HepG2 (cell line): ENCODE results near the gene GNL2. TPM values are rescaled to one million over a fixed set of nuclear protein-coding genes. Genes with fewer than 3 reads are reported as not detected.

Source experiments
- ATAC-seq: fragments of 200-7000 bp; cut with Tn5 transposase; 3 replicates; pipeline ENCODE4 v1.9.1; 2020; ENCODE audit warnings: mild to moderate bottlenecking, moderate library complexity
- BruUV-seq: library from RNA; stranded (reverse); fragments of 400-500 nt; replicated peaks from 2 replicates; lab custom pipeline; 2021; lab: Mats Ljungman, UMichigan
- CTCF ChIA-PET: fragments of 300-600 bp; formaldehyde crosslinking; extraction: SDS; loops from one replicate; lab custom pipeline; 2021; ENCODE audit warnings: low total read pairs, inconsistent platforms, low intra/inter-chr PET ratio; lab: Yijun Ruan, JAX
- POLR2A ChIA-PET: fragments of 350-600 bp; sonication (Branson Sonifier 250); formaldehyde crosslinking; loops from one replicate; lab custom pipeline; 2020; ENCODE audit warnings: antibody characterized with exemption, inconsistent platforms; lab: Yijun Ruan, JAX
- DNase-seq: peaks from one replicate; pipeline ENCODE4 v3.0.0-alpha.2; 2015; ENCODE audit warnings: low spot score
- FAIRE-seq: peaks from 3 replicates; lab custom pipeline; 2011; peaks lifted over from hg19 to GRCh38; lab: Jason Lieb, UNC
- H2AFZ ChIP-seq: one replicate; pipeline ENCODE4 v1.6.1; 2011; ENCODE audit warnings: low read length, inconsistent platforms
- H3K27ac ChIP-seq: fragments of 300-600 bp; 3 replicates; pipeline ENCODE4 v1.8.0; 2011; ENCODE audit warnings: mixed run types, mild to moderate bottlenecking, mixed read lengths, low read length, inconsistent platforms; ENCODE audit not compliant: insufficient read depth; ENCODE audit errors: extremely low read length
- H3K27me3 ChIP-seq, 2 experiments: fragments of 200-600 bp in 1 of 2; 2 replicates in 1 of 2; 3 replicates in 1 of 2; pipeline versions ENCODE4 v1.6.0 to v1.8.0; 2011; ENCODE audit warnings: low read length in 2 of 2, mild to moderate bottlenecking in 2 of 2, moderate library complexity in 2 of 2, inconsistent platforms in 1 of 2; ENCODE audit not compliant: insufficient read depth in 2 of 2, control insufficient read depth in 1 of 2
- H3K36me3 ChIP-seq, 2 experiments: fragments of 200-600 bp in 1 of 2; replicated peaks in 1 of 2; 2 replicates in 1 of 2; 3 replicates in 1 of 2; pipeline versions ENCODE4 v1.5.1 to v1.8.0; 2011; ENCODE audit warnings: low read length in 2 of 2, inconsistent platforms in 1 of 2; ENCODE audit not compliant: insufficient read depth in 2 of 2, control insufficient read depth in 1 of 2
- H3K4me1 ChIP-seq: 2 replicates; pipeline ENCODE4 v1.5.1; 2012; ENCODE audit warnings: low read length, inconsistent platforms; ENCODE audit not compliant: insufficient read depth
- H3K4me2 ChIP-seq: 2 replicates; pipeline ENCODE4 v1.6.0; 2011; ENCODE audit warnings: low read depth, low read length, inconsistent platforms
- H3K4me3 ChIP-seq, 3 experiments: fragments of 200-600 bp in 1 of 3; sonication (generic), shearing (Covaris generic) in 1 of 3; replicated peaks in 1 of 3; 2 replicates each; pipeline ENCODE4 v1.5.1; 2011 to 2016; ENCODE audit warnings: low read length in 3 of 3, inconsistent platforms in 2 of 3, low read depth in 2 of 3, mild to moderate bottlenecking in 2 of 3, control low read depth in 1 of 3, mixed read lengths in 1 of 3; ENCODE audit not compliant: insufficient read depth in 1 of 3
- H3K79me2 ChIP-seq: one replicate; pipeline ENCODE4 v1.6.1; 2011; ENCODE audit warnings: low read length, inconsistent platforms; ENCODE audit not compliant: insufficient read depth
- H3K9ac ChIP-seq: 2 replicates; pipeline ENCODE4 v1.6.0; 2011; ENCODE audit warnings: mild to moderate bottlenecking, low read depth, low read length, inconsistent platforms; ENCODE audit not compliant: insufficient read depth
- H3K9me3 ChIP-seq: 2 replicates; pipeline ENCODE4 v1.5.1; 2012; ENCODE audit warnings: mild to moderate bottlenecking, low read length
- H4K20me1 ChIP-seq: 2 replicates; pipeline ENCODE4 v1.6.0; 2011; ENCODE audit warnings: inconsistent platforms, mild to moderate bottlenecking, low read length, moderate library complexity; ENCODE audit not compliant: insufficient read depth
- CTCF ChIP-seq: sonication (generic); formaldehyde crosslinking; IDR thresholded peaks from 2 replicates; pipeline ENCODE4 v1.5.0; 2020; ENCODE audit warnings: mild to moderate bottlenecking, missing genetic modification reagents, moderate library complexity
- RAD21 ChIP-seq: fragments of 450-650 bp; formaldehyde crosslinking; IDR thresholded peaks from 2 replicates; pipeline ENCODE4 v1.5.0; 2020; ENCODE audit warnings: mild to moderate bottlenecking
- RBAK ChIP-seq: sonication (generic); formaldehyde crosslinking; IDR thresholded peaks from 2 replicates; pipeline ENCODE4 v1.5.1; 2020; ENCODE audit warnings: mild to moderate bottlenecking, missing genetic modification reagents
- SMC3 ChIP-seq: IDR thresholded peaks from 2 replicates; pipeline ENCODE4 v1.6.1; 2011; ENCODE audit warnings: low read length, improper control_type of control experiment
- STAG1 ChIP-seq: sonication (generic); formaldehyde crosslinking; IDR thresholded peaks from 2 replicates; pipeline ENCODE4 v1.4.0; 2020; ENCODE audit warnings: missing genetic modification reagents
- WGBS: methylation state at CpG from one replicate; pipeline ENCODE4 v1.1.6; 2017; ENCODE audit warnings: low lambda C conversion rate; 5-methylcytosine and 5-hydroxymethylcytosine counted together
- in situ Hi-C: cut with HindIII; loops from 2 replicates; pipeline ENCODE4 v1.10.0; 2017; ENCODE audit warnings: low pct_unique_long_range_greater_than_20kb; ENCODE audit not compliant: extremely low pct_ligation_motif_present
- intact Hi-C: fragments of 100-400 bp; cut with micrococcal nuclease; formaldehyde crosslinking; loops from one replicate; pipeline ENCODE4 v1.10.0; 2022; ENCODE audit not compliant: unreplicated experiment
- polyA plus RNA-seq, 8 experiments: library from polyadenylated mRNA; depleted of rRNA in 3 of 8; stranded (reverse) in 7 of 8; unstranded in 1 of 8; fragments of >200 nt; fragmentation: Illumina TruSeq in 4 of 8; extraction: Trizol in 4 of 8; gene quantifications; 2 replicates each; pipeline versions ENCODE4 v1.2.1 to v1.2.3, GENCODE V29; 2011 to 2016; ENCODE audit warnings: low read depth in 4 of 8, missing spikeins in 1 of 8, mixed read lengths in 1 of 8; ENCODE audit not compliant: insufficient read depth in 1 of 8
- total RNA-seq, 5 experiments: library from RNA; depleted of rRNA; stranded (reverse); fragments of >200 nt; fragmentation: Illumina TruSeq; extraction: Trizol; gene quantifications; 2 replicates each; pipeline ENCODE4 v1.2.3, GENCODE V29; 2016; ENCODE audit warnings: low read depth in 1 of 5

The GNL2 gene
- total and polyA plus RNA-seq, 2 of the 13 experiments (the other 11 are each of a cell fraction or from before 2014, with no cell fraction given): 32.1 to 72.1 TPM

DNA sequence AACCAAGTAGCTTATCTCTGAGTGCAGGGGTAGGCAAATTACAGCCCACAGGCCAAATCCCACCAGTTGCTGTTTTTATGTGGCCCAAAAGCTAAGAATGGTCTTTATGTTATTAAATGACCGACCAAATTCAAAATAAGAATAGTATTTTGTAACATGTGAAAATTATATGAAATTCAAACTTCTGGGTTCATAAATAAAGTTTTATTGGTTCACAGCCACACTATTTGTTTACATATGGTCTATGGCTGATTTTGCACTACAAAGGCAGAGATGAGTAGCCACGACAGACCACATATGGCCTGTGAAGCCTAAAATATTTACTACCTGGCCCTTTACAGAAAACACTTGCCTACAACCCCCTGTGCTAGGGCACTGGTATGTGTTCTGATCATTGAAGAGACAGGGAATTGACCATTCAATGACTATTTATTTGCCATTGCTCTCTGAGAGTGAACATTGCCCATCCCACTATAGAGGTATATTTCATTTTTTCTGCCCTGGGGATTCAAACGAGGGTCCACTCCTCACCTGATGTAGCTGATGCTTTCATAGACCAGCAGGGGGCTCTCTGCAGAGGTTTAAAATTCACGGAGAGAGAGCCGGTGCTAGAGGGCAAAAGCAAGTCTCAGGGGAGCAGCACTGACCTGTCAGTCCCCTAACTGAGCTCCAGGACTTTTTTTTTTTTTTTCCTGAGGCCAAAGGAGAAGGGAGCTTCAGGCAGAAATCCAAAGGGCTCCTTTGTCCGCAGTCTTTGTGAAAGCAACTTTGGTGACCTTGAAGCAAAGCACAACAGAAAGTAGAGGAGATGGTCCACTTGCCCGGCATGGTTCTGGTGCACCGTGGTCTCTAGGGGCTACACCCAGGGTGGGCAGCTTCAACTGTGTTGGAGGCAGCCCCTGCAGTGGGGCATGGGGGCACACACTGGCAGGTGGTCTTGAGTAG lies 7.3 kb upstream of the GNL2 start:
- Histone ChIP-seq H3K79me2 (no peaks in the 10 kb centered on the region), H3K36me3 (no peaks in the 10 kb centered on the region), H2AFZ (no peak overlapping the region), H4K20me1 (no peaks in the 10 kb centered on the region), H3K4me3 (no peak overlapping the region), H3K27ac (no peak overlapping the region), H3K27me3 (peaks cover 11 to 70% of the 10 kb centered on the region in 2 experiments; a peak in 4 of 5 replicates), H3K4me2 (peak overlapping the region; percentile 14; the same call in 1 of the 2 replicates), H3K4me1 (peaks cover 7% of the 10 kb centered on the region; the same call in 1 of the 2 replicates), H3K9ac (no peak overlapping the region), H3K9me3 (no peaks in the 10 kb centered on the region)
- no TSS peak for BruUV-seq
- intact Hi-C loops: loop anchor here (1.0 kb wide), 1 partner anchor 79 kb away; no protein-coding TSS in a partner anchor
- WGBS: 11% methylated on average over 8 of the region's 8 CpGs
- FAIRE-seq (peak; percentile 42), ATAC-seq (peak; percentile 85), DNase-seq (peak; percentile 59)
- in situ Hi-C loops: no loop called here
- peak; percentile 64 for TF ChIP-seq CTCF
- peak; percentile 54 for TF ChIP-seq STAG1 (CRISPR knock-in tag)
- TF ChIP-seq RBAK (CRISPR knock-in tag): no peak
- TF ChIP-seq RAD21 (CRISPR knock-in tag): peak; percentile 40
- peak; percentile 80 for TF ChIP-seq SMC3
- CTCF ChIA-PET: interaction anchor here (4.2 kb wide), 1 partner anchor 79 kb away, joined by 56 read pairs; no protein-coding TSS in a partner anchor
- POLR2A ChIA-PET: interaction anchor here (1.7 kb wide), 1 partner anchor 87 kb away, joined by 7 read pairs; a partner anchor contains a TSS
